Prostate gland (tissue), 2 donors: ENCODE data around the gene BIRC2. TPM values are rescaled to one million over a fixed set of nuclear protein-coding genes. Genes with fewer than 3 reads are reported as not detected.

Experiments
- DNase-seq: peaks from one replicate; pipeline ENCODE4 v3.0.0-alpha.2; 2019; ENCODE audit warnings: low spot score
- H3K27ac ChIP-seq, 2 donors: fragments of 200-600 bp; sonication (generic); 2 replicates each; pipeline ENCODE4 v1.5.1; 2017 to 2019
- H3K27me3 ChIP-seq: fragments of 200-600 bp; sonication (generic); replicated peaks from 2 replicates; pipeline ENCODE4 v1.5.1; 2019; ENCODE audit not compliant: insufficient read depth
- H3K36me3 ChIP-seq, 2 donors: fragments of 200-600 bp; sonication (generic); 1 replicate in 1 of 2; 2 replicates in 1 of 2; pipeline versions ENCODE4 v1.5.1 to v1.8.1; 2017 to 2019
- H3K4me1 ChIP-seq: fragments of 200-600 bp; sonication (generic); replicated peaks from 2 replicates; pipeline ENCODE4 v1.5.1; 2019
- H3K4me3 ChIP-seq, 2 donors: fragments of 200-600 bp; sonication (generic); 2 replicates each; pipeline ENCODE4 v1.5.1; 2017 to 2019
- H3K9me3 ChIP-seq: fragments of 200-600 bp; sonication (generic); 2 replicates; pipeline ENCODE4 v1.5.1; 2017
- CTCF ChIP-seq, 4 experiments: fragments of 200-600 bp in 2 of 4; fragments of 450-650 bp in 2 of 4; sonication (generic) in 2 of 4; IDR thresholded peaks; 1 replicate in 3 of 4; 2 replicates in 1 of 4; pipeline ENCODE4 v1.5.1; 2016 to 2019; ENCODE audit warnings: antibody characterized with exemption in 4 of 4, mild to moderate bottlenecking in 2 of 4, moderate library complexity in 2 of 4
- POLR2A ChIP-seq: fragments of 450-650 bp; IDR thresholded peaks from one replicate; pipeline ENCODE4 v1.6.1; 2016; ENCODE audit warnings: antibody characterized with exemption, mild to moderate bottlenecking
- POLR2AphosphoS5 ChIP-seq: sonication (generic); formaldehyde crosslinking; IDR thresholded peaks from one replicate; pipeline ENCODE4 v1.6.1; 2017; ENCODE audit warnings: antibody characterized with exemption
- WGBS: methylation state at CpG from one replicate; pipeline ENCODE4 v1.1.5; 2018; 5-methylcytosine and 5-hydroxymethylcytosine counted together
- intact Hi-C: fragments of 100-400 bp; cut with DNase I; formaldehyde crosslinking; loops from one replicate; pipeline ENCODE4 v1.14.2; 2022
- total RNA-seq, 2 donors: library from RNA; depleted of rRNA; stranded (reverse); fragments of >200 nt; gene quantifications; one replicate each; pipeline ENCODE4 v1.1.0, GENCODE V29; 2016

Gene BIRC2
- total RNA-seq, 2 donors from 2014 or later, result 48.7 to 54.5 TPM

GRCh38 chr11:102420547-102420946 is 73.5 kb downstream of the BIRC2 start:
- intact Hi-C loops, result no loop called here
- TF ChIP-seq POLR2A (no peak), CTCF (IDR thresholded peaks at IDR 0.05) (no peak), POLR2AphosphoS5 (no peak)
- WGBS, result 85% methylated on average over 2 of the region's 2 CpGs
- H3K27me3 ChIP-seq, result no peaks in the 10 kb centered on the region
- no peak overlapping the region for H3K4me3 ChIP-seq
- H3K36me3 ChIP-seq, result no peaks in the 10 kb centered on the region
- no peaks in the 10 kb centered on the region for H3K4me1 ChIP-seq
- no peak for DNase-seq
- no peak overlapping the region for H3K27ac ChIP-seq
- H3K9me3 ChIP-seq, result no peaks in the 10 kb centered on the region

- no peaks in the 10 kb centered on the region for H3K36me3 ChIP-seq
- DNase-seq, result no peak
- no peaks in the 10 kb centered on the region for H3K4me1 ChIP-seq
- TF ChIP-seq CTCF (IDR thresholded peaks at IDR 0.05) (no peak), POLR2A (no peak), POLR2AphosphoS5 (no peak)
- no peaks in the 10 kb centered on the region for H3K27me3 ChIP-seq
- no peak overlapping the region for H3K4me3 ChIP-seq
- no peaks in the 10 kb centered on the region for H3K9me3 ChIP-seq
- H3K27ac ChIP-seq, result no peak overlapping the region
- intact Hi-C loops, result no loop called here
- 40% methylated on average over 3 of the region's 3 CpGs for WGBS
Observed at GRCh38 chr11:102421261-102421660, 74.2 kb downstream of the BIRC2 start.

- intact Hi-C loops, result no loop called here
- no peak for TF ChIP-seq CTCF (IDR thresholded peaks at IDR 0.05)
- no peak for TF ChIP-seq POLR2AphosphoS5
- no peak for TF ChIP-seq POLR2A
- H3K27ac ChIP-seq, result no peak overlapping the region
- no peak for DNase-seq
- H3K9me3 ChIP-seq, result no peaks in the 10 kb centered on the region
- H3K27me3 ChIP-seq, result no peaks in the 10 kb centered on the region
- H3K4me3 ChIP-seq, result no peak overlapping the region
- H3K36me3 ChIP-seq, result no peaks in the 10 kb centered on the region
- H3K4me1 ChIP-seq, result no peaks in the 10 kb centered on the region
- 68% methylated on average over 4 of the region's 4 CpGs for WGBS
Observed at GRCh38 chr11:102422817-102423712, 76.1 kb downstream of the BIRC2 start.

GRCh38 chr11:102423936-102424335 is 76.9 kb downstream of the BIRC2 start:
- no peaks in the 10 kb centered on the region for H3K36me3 ChIP-seq
- H3K27me3 ChIP-seq, result no peaks in the 10 kb centered on the region
- H3K27ac ChIP-seq, result no peak overlapping the region
- no peaks in the 10 kb centered on the region for H3K9me3 ChIP-seq
- no peaks in the 10 kb centered on the region for H3K4me1 ChIP-seq
- TF ChIP-seq POLR2AphosphoS5, result no peak
- TF ChIP-seq POLR2A, result no peak
- no peak for TF ChIP-seq CTCF (IDR thresholded peaks at IDR 0.05)
- H3K4me3 ChIP-seq, result no peak overlapping the region
- WGBS, result 72% methylated on average over 1 of the region's 1 CpG
- no peak for DNase-seq
- intact Hi-C loops, result no loop called here

- Histone ChIP-seq H3K4me1 (peaks cover 6% of the 10 kb centered on the region), H3K9me3 (no peaks in the 10 kb centered on the region), H3K27ac (no peak overlapping the region), H3K4me3 (no peak overlapping the region), H3K27me3 (no peaks in the 10 kb centered on the region), H3K36me3 (no peaks in the 10 kb centered on the region)
- no peak for DNase-seq
- TF ChIP-seq POLR2A, result no peak
- no peak for TF ChIP-seq POLR2AphosphoS5
- TF ChIP-seq CTCF (IDR thresholded peaks at IDR 0.05), result no peak
- WGBS, result 39% methylated on average over 2 of the region's 2 CpGs
- intact Hi-C loops, result no loop called here
Observed at GRCh38 chr11:102426000-102426399, 79.0 kb downstream of the BIRC2 start.
